ENCODE data around the gene ANKRD28.
"Not testable (repeated sequence)": the region's sequence is repeated elsewhere in the genome, so short reads cannot be mapped to it uniquely, and the experiment has no call there.

ANKRD28 gene

GRCh38 chr3:15797642-15798303 is at the start of gene ANKRD28:
Gene ANKRD28 (minus strand): TSS chr3:15797979. CDS start chr3:15796521, 1,458 bp downstream.
- H3K27me3 ChIP-seq: no peaks in the 10 kb centered on the region
- intact Hi-C loops (cut with DNase I; ENCODE audit: low total_unique reads): no loop called here
- H3K4me3 ChIP-seq: peak within 1 kb of the TSS; percentile 46 to 47
- peak within 1 kb of the TSS; percentile 60 for H3K27ac ChIP-seq
- DNase-seq: no peak
- H3K36me3 ChIP-seq: no peaks in the 10 kb centered on the region
- peaks cover 0 to 48% (median 15%) of the 10 kb centered on the region in 4 donors for H3K4me1 ChIP-seq
- H3K9me3 ChIP-seq: no peaks in the 10 kb centered on the region
- TF ChIP-seq, protein P1, sequence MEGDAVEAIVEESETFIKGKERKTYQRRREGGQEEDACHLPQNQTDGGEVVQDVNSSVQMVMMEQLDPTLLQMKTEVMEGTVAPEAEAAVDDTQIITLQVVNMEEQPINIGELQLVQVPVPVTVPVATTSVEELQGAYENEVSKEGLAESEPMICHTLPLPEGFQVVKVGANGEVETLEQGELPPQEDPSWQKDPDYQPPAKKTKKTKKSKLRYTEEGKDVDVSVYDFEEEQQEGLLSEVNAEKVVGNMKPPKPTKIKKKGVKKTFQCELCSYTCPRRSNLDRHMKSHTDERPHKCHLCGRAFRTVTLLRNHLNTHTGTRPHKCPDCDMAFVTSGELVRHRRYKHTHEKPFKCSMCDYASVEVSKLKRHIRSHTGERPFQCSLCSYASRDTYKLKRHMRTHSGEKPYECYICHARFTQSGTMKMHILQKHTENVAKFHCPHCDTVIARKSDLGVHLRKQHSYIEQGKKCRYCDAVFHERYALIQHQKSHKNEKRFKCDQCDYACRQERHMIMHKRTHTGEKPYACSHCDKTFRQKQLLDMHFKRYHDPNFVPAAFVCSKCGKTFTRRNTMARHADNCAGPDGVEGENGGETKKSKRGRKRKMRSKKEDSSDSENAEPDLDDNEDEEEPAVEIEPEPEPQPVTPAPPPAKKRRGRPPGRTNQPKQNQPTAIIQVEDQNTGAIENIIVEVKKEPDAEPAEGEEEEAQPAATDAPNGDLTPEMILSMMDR (IDR thresholded peaks at IDR 0.05): peak in 1 of 2 experiments; percentile 29

DNA sequence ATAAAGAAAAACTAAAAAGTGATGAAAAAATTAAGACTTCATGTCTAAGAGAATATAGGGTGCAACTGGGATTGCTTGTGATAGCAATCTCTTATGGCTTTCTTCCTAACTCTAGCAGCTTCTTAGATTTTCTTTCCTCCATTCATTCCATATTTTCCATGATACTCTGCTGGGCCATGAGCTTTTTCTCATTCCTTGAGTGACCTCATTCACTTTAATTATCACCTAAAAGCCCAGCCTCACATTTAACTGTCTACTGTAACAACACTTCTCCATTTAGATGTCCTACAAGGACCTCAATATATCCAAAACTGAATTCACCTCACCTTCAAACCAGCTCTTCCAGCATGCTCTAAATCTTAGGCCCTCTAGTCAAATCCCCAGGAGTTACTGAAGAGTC is 49.5 kb upstream of the ANKRD28 start:
- no peaks in the 10 kb centered on the region for H3K36me3 ChIP-seq
- no peak for DNase-seq
- peaks cover 0 to 6% (median 5%) of the 10 kb centered on the region in 3 donors for H3K9me3 ChIP-seq
- no peaks in the 10 kb centered on the region for H3K27me3 ChIP-seq
- intact Hi-C loops (cut with DNase I; ENCODE audit: low total_unique reads): no loop called here
- H3K27ac ChIP-seq: no peak overlapping the region
- H3K4me3 ChIP-seq: no peak overlapping the region
- peaks cover 0 to 6% (median 0%) of the 10 kb centered on the region in 4 donors for H3K4me1 ChIP-seq
- TF ChIP-seq, protein P1 (IDR thresholded peaks at IDR 0.05): no peak

DNA sequence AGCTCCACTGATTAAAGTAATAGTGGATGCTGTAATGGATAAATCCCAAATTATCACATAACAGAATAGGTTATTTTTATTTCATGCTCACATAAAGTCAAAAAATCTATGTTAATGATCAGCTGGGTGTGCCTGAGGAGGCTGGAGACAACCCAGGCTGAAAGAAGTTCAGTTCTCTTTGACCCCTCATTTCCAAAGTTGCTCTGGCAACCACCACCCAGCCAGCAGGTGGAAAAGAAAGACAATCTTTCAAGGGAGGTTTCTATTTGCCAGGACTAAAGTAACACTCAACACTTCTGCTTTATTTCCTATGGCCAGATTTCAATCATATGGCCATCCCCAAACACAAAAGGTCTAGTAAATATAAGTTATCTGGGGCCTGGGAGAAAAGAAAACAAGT is 48.8 kb upstream of the ANKRD28 start:
- H3K27me3 ChIP-seq: no peaks in the 10 kb centered on the region
- H3K36me3 ChIP-seq: no peaks in the 10 kb centered on the region
- TF ChIP-seq, protein P1 (IDR thresholded peaks at IDR 0.05): no peak
- no peak overlapping the region for H3K27ac ChIP-seq
- intact Hi-C loops (cut with DNase I; ENCODE audit: low total_unique reads): no loop called here
- no peak overlapping the region for H3K4me3 ChIP-seq
- H3K9me3 ChIP-seq: peaks cover under 1 to 6% (median 5%) of the 10 kb centered on the region in 3 donors
- peaks cover 0 to 6% (median 0%) of the 10 kb centered on the region in 4 donors for H3K4me1 ChIP-seq
- DNase-seq: no peak

GRCh38 chr3:15845475-15845874 is 47.7 kb upstream of the ANKRD28 start:
- TF ChIP-seq, protein P1 (IDR thresholded peaks at IDR 0.05): no peak
- no peaks in the 10 kb centered on the region for H3K27me3 ChIP-seq
- H3K4me1 ChIP-seq: peaks cover 0 to 6% (median 0%) of the 10 kb centered on the region in 4 donors
- no peak overlapping the region for H3K4me3 ChIP-seq
- H3K9me3 ChIP-seq: peaks cover 4 to 18% (median 5%) of the 10 kb centered on the region in 3 donors
- intact Hi-C loops (cut with DNase I; ENCODE audit: low total_unique reads): no loop called here
- DNase-seq: no peak
- H3K27ac ChIP-seq: no peak overlapping the region
- H3K36me3 ChIP-seq: no peaks in the 10 kb centered on the region

GRCh38 chr3:15844889-15845288 is 47.1 kb upstream of the ANKRD28 start:
- peaks cover 0 to 6% (median 0%) of the 10 kb centered on the region in 4 donors for H3K4me1 ChIP-seq
- no peaks in the 10 kb centered on the region for H3K27me3 ChIP-seq
- H3K4me3 ChIP-seq: no peak overlapping the region
- H3K27ac ChIP-seq: no peak overlapping the region
- peaks cover 4 to 24% (median 5%) of the 10 kb centered on the region in 3 donors for H3K9me3 ChIP-seq
- intact Hi-C loops (cut with DNase I; ENCODE audit: low total_unique reads): no loop called here
- DNase-seq: no peak
- TF ChIP-seq, protein P1 (IDR thresholded peaks at IDR 0.05): no peak
- no peaks in the 10 kb centered on the region for H3K36me3 ChIP-seq

GRCh38 chr3:15841091-15841973 is 43.6 kb upstream of the ANKRD28 start:
- H3K4me1 ChIP-seq; H3K27me3 ChIP-seq; H3K36me3 ChIP-seq; DNase-seq; intact Hi-C loops (cut with DNase I; ENCODE audit: low total_unique reads); H3K4me3 ChIP-seq; H3K27ac ChIP-seq: not testable (repeated sequence)
- H3K9me3 ChIP-seq: peaks cover 0 to 23% (median 4%) of the 10 kb centered on the region in 3 donors

Measured in tibial artery (tissue), 4 donors.